8988T (cell line): Measurements from ENCODE around the gene DHRS7C.

Experiments used
- DNase-seq: peaks from one replicate; pipeline ENCODE4 v3.0.0; 2011

Gene DHRS7C

DNA sequence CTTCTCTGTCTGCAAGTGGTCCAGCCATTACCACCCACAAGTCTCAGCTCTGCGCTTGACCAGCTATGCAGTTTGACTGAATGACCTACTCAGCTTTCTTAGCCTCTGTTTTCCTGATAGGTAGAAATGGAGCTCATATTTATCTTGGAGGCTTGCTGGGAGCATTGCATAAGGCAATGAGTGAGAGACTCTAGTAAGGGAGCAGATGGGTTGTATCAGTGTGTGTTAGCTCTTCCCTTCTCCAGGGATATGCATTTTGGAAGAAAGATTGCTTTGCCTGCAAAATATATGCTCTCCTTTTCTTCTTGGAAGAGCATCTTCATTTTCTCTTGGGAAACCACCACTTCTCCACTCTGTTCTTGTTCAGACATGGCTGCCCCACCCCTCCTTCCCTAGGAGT, 26.1 kb downstream of the DHRS7C start:
- no peak for DNase-seq

DNA sequence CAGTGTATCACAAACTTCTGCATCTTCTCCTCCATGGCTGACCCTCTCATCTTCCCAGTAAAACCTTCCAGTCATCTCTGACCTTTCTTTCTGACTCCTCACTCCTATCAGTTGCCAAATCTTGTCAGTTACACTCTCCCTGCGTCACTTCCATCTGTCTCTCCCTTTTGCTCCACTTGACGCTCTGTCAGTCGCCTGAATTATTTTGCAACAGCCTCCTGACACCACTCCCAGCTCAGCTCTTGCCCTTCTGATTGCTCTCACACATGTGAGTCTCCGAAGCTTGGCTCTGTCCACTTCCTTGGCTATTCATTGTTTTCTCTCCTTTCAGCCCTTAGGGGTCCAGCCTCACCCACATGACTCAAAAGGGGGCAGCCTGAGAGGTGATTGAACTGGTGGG, 27.7 kb downstream of the DHRS7C start:
- DNase-seq, result no peak

DNA sequence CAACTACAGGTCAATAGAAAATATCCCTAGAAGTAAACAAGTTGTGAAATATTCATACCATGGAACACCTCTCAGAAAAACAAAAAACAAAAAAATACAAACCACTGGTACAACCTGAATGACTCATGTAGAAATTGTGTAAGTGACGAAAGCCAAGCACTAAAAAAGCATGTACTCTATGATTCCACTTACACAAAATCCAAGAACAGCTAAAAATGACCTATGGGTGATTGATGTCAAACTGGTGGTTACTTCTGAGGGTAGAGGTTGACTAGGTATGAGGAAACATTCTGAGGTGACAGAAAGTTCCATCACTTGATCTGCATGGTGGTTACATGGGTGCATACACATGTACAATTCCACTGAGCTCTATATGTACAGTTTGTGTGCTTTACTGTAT, 31.1 kb downstream of the DHRS7C start:
- DNase-seq, result no peak

DNA sequence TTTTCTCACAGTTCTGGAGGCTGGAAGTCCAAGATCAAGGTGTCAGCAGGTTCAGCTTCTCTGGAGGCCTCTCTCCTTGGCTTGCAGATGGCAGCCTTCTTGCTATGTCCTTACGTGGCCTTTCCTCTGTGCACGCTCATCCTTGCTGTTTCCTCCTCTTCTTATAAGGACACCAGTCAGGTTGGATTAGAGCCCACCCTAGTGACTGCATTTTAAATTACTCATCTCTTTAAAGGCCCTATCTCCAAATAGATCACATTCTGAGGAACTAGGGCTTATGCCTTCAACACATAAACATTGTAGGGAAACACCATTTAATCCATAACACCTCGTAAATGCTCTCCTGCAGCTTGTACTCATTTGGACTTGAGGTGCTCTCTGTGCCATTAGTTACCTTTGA, 36.3 kb downstream of the DHRS7C start:
- DNase-seq, result no peak

DNA sequence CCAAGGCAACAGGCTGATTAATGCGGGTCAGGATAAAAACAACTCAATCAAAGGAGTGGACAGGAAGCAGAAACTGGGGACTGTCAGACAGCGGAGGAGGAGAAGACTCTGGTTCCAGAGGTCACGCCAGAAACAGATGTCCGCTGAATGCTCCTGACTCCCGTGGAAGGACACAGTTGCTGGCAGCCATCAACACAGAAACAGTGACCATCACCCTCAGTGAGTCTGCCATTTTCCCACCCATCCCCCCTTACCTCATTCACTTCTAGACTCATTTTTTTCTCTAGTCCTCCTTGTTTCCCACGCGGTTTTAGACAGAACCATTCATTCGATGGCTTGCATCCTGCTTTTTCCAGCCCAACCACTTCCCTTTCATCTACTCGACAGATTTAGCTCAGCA, 40.9 kb downstream of the DHRS7C start:
- no peak for DNase-seq

DNA sequence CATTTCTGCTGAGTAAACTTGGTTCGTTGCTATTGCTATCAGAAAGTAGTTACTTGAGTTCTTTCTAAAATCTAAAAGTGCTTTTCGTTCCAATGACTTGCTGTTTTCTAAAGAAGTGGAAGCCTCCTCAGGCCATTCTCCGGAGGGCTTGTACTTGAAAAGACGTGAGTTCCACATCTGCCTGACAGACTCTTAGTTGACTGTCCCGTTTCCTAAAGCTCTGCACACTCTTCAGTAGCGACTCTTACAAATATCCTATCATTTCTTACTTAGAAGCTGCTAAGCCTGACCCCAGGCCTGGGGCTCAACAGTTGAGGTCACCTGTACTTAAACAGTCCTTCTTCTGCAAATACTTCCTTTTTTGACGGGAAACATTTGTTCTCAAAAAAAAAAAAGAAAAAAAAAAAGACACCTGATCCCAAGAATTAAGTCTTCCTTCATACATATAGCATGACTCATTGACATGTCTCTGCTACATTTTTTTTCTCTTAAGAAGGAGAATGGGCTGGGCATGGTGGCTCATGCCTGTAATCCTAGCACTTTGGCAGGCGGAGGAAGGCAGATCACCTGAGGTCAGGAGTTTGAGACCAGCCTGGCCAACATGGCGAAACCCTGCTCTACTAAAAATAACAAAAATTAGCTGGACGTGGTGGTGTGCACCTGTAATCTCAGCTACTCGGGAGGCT, 61.5 kb downstream of the DHRS7C start:
- no peak for DNase-seq

DNA sequence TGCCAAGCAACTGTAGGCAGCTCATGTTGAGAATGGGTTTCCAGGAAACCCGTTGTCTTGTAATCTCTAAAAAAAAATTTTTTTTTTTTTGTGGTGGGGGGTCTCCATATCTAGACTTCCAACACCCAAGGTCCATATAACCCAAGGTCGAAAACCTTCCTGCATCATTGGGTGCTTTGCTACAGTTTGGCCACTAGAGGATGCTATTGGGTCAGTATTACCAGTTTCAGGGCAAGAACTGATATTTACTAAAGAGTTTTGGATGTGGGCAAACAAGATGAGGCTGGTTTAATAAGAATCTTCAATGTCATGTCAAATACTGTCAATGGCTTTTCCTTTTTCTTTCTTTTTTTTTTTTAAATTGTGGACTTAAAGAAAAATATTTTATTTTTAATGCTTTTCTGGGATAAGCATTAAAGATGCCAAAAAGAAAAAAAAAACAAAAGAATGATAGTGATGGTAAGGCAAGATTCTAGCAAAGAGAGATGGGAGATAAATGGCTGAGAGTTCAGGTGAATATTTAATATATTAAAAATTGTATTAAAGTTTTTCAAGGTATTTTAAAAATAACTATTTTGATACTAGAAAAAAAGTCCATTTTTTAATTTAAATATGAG, 62.2 kb downstream of the DHRS7C start:
- no peak for DNase-seq

DNA sequence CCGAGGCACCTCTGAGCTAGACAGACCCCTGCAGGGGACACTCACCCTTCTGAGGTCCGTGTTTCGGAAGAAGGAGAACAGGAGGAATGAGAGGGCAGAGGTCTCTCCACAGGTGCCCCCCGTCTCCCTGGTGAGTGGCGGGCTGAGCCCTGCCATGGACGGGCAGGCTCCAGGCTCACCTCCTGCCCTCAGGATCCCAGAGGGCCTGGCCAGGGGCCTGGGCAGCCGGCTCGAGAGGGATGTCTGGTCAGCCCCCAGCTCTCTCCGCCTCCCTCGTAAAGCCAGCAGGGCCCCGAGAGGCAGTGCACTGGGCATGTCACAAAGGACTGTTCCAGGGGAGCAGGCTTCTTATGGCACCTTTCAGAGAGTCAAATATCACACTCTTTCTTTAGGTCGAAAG, 62.8 kb downstream of the DHRS7C start:
- DNase-seq, result no peak

DNA sequence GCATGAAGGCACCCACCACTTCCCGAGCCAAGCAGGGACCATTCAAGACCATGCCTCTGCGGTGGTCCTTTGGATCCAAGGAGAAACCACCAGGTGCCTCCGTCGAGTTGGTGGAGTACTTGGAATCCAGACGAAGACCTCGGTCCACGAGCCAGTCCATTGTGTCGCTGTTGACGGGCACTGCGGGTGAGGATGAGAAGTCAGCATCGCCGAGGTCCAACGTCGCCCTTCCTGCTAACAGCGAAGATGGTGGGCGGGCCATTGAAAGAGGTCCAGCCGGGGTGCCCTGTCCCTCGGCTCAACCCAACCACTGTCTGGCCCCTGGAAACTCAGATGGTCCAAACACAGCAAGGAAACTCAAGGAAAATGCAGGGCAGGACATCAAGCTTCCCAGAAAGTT, 63.4 kb downstream of the DHRS7C start:
- no peak for DNase-seq

DNA sequence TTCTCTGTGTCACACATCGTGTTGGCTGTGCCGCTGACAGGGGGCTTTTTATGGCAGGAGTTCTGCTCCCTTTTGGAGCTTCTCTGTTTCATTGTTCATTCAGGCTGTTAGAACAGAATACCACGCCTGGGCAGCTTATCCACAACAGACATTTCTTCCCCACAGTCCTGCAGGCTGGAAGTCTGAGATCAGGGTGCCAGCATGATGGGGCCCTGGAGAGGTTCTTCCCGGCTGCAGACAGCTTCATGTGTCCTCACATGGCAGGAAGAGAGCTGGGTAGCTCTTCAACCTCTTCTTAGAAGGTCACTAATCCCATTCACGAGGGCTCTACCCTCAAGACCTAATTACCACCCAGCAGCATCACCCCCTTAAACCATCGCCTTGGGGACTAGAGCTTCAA, 65.1 kb downstream of the DHRS7C start:
- no peak for DNase-seq

DNA sequence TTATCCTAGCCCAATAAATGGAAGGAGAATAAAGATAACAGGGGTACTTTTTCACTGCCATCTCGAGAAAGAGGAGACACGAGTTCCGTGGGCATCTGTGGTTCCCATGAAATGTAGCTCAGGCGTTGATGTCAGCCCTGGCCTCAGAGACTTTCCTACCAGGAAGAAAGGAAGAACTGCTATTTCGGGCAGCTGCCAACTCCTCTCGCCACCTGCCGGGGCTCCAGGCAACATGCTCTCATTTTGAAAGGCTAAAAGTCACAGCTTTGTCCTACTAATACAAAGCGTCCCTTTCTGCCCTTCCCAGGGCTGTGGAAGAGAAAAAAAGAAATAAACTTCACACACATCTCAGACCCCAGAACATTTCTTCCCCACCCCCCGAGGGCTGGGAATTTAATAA, 65.8 kb downstream of the DHRS7C start:
- no peak for DNase-seq
